Naive thymus-derived CD8-positive, alpha-beta T cell (primary cell): ENCODE data around the gene RBM19. TPM values are rescaled to one million over a fixed set of nuclear protein-coding genes. Genes with fewer than 3 reads are reported as not detected.
A peak's percentile ranks its signal among the peaks of the same experiment; 100 is the strongest.

ENCODE experiments used
- ATAC-seq, 2 donors: fragments of 150-1000 bp; cut with Tn5 transposase in 1 of 2; sonication (Bioruptor Pico), chemical (Tn5 transposase) in 1 of 2; 1 replicate in 1 of 2; 2 replicates in 1 of 2; pipeline ENCODE4 v1.10.0; 2021; ENCODE audit warnings: mild to moderate bottlenecking in 2 of 2, moderate library complexity in 2 of 2
- POLR2A ChIA-PET: fragments of 350-600 bp; sonication (Branson Sonifier 250); formaldehyde crosslinking; loops from one replicate; lab custom pipeline; 2021; ENCODE audit warnings: antibody characterized with exemption; lab: Charles Lee
- DNase-seq, 10 donors: peaks; one replicate each; pipeline versions ENCODE4 v3.0.0 to v3.0.0-alpha.2; 2020 to 2022
- H3K27ac Mint-ChIP-seq, 10 donors: one replicate each; pipeline ENCODE4 v1.8.0; 2020 to 2022; ENCODE audit warnings: mild to moderate bottlenecking in 10 of 10, mixed read lengths in 10 of 10, moderate library complexity in 4 of 10, inconsistent platforms in 1 of 10
- H3K27me3 Mint-ChIP-seq, 5 donors: one replicate each; pipeline ENCODE4 v1.8.0; 2021 to 2022; ENCODE audit warnings: mixed read lengths in 5 of 5
- H3K36me3 Mint-ChIP-seq, 3 donors: one replicate each; pipeline ENCODE4 v1.8.0; 2020 to 2022; ENCODE audit warnings: mixed read lengths in 3 of 3, mild to moderate bottlenecking in 2 of 3, inconsistent platforms in 1 of 3
- H3K4me1 Mint-ChIP-seq, 4 donors: one replicate each; pipeline ENCODE4 v1.8.0; 2021 to 2022; ENCODE audit warnings: mixed read lengths in 4 of 4
- H3K4me3 Mint-ChIP-seq, 10 donors: one replicate each; pipeline ENCODE4 v1.8.0; 2020 to 2022; ENCODE audit warnings: mild to moderate bottlenecking in 10 of 10, mixed read lengths in 10 of 10, moderate library complexity in 6 of 10, inconsistent platforms in 1 of 10
- H3K9me3 Mint-ChIP-seq, 9 donors: one replicate each; pipeline ENCODE4 v1.8.0; 2020 to 2022; ENCODE audit warnings: mixed read lengths in 9 of 9, mild to moderate bottlenecking in 3 of 9, inconsistent platforms in 1 of 9, moderate library complexity in 1 of 9
- polyA plus RNA-seq, 3 donors: library from polyadenylated mRNA; unstranded; fragments of 300-500 nt; fragmentation: Illumina TruSeq; gene quantifications; one replicate each; pipeline ENCODE4 v1.2.3, GENCODE V29; 2021
- total RNA-seq, 8 experiments: library from RNA in 2 of 8; stranded (reverse) in 2 of 8; gene quantifications; one replicate each; pipeline ENCODE4 v1.2.3 and lab custom pipeline; 2021 to 2026

The RBM19 gene
- total and polyA plus RNA-seq, 5 experiments from 2014 or later: 5.4 to 84.6 (median 15.4) TPM

DNA sequence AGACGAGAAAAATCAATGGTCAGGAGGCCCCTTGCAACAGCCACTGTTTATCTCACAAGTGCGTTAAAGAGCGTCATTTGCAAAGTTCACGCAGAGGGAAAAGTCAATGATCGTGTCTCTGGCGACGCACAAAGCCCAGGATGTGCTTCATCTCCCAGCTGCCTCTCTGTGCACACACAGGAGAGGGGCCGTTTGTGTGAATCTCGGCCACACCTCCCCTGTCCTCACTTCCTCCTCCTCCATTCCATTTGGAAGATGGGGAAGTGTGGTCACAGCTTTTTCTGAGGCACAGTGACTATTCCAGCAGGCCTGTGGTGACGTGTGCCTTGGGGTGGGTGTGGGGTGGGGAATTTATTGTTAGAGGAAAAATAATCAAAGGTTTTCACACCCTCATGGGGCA is 90.4 kb downstream of the RBM19 start:
- DNase-seq (no peak), ATAC-seq (no peak)
- POLR2A ChIA-PET: no interaction called here
- Mint-ChIP-seq H3K36me3 (peaks cover 0 to 38% (median 31%) of the 10 kb centered on the region in 3 donors), H3K27ac (no peak overlapping the region), H3K27me3 (no peaks in the 10 kb centered on the region), H3K4me1 (peaks cover 0 to 8% (median 2%) of the 10 kb centered on the region in 4 donors), H3K4me3 (no peak overlapping the region), H3K9me3 (no peaks in the 10 kb centered on the region)

DNA sequence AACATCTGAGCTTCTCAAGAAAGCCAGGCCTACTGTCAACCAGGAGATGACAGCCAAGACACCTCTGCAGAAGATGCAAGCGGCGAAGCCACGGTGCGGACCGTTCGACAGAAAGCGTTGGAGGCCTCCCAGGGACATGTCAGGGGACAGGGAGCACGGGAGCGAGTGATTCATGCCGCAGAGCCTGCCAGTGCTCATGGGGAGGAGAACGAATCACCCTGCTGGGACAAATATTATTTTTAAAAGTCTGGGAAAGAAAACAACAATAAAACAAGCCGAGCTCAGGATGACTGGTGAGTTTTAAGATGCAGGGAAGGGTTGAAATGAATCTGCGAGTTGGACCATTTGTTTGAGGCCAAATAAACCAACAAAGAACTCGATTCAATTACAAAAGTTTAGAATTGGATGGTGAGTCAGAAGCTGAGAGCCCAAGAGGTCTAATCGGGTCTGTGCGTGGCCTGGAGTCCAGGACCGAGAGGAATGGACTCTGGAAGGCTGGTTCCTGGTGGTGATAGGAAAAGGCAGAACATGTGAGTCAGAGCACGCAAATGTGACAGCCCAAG is 91.0 kb downstream of the RBM19 start:
- Mint-ChIP-seq H3K36me3 (peaks cover 0 to 39% (median 29%) of the 10 kb centered on the region in 3 donors), H3K9me3 (no peaks in the 10 kb centered on the region), H3K27me3 (no peaks in the 10 kb centered on the region), H3K4me3 (no peak overlapping the region), H3K4me1 (peaks cover 0 to 6% (median 1%) of the 10 kb centered on the region in 4 donors), H3K27ac (peak overlapping the region in 1 of 10 donors; percentile 47)
- DNase-seq (no peak), ATAC-seq (no peak)
- POLR2A ChIA-PET: no interaction called here

DNA sequence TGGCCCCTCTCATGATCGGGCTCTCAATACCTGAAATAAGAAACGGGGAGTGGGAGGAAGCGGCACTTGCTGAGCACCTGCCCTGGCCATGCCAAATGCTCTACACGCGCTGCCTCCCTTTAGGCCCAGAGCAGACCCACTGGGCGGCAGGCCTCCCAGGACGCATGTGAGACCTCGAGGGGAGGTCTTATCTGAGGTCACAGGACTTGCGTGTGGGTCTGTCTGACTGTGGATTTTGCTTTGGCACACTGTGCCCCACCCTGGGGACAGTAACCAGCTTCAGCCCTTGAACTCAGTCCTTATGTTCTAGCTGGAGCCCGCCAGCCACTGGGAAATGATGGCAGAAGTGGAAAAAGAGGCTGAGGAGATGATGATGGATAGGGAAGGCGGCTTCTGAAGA is 91.8 kb downstream of the RBM19 start:
- H3K9me3 Mint-ChIP-seq: no peaks in the 10 kb centered on the region
- H3K4me3 Mint-ChIP-seq: no peak overlapping the region
- POLR2A ChIA-PET: no interaction called here
- no peaks in the 10 kb centered on the region for H3K27me3 Mint-ChIP-seq
- DNase-seq: no peak
- peaks cover 0 to 38% (median 29%) of the 10 kb centered on the region in 3 donors for H3K36me3 Mint-ChIP-seq
- H3K4me1 Mint-ChIP-seq: peaks cover 0 to 5% (median 1%) of the 10 kb centered on the region in 4 donors
- H3K27ac Mint-ChIP-seq: no peak overlapping the region
- no peak for ATAC-seq

DNA sequence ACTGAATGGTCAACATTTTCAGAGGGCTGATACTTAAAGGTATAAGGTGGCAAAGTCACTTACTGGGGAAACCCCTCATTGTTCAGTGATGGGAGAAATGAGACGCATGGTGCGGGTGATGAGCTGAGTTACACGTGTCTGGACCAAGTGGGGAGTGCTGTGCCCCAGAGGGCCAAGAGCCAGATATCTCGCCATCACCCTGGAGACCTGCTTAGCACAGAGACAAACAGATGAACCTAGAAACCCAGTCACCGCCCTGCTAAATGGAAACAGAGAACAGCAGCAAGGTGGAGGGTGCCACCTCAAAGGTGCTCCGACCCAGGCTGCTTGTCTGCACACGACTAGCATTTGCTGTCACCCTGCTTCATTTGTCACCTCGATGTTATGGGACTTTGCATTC is 92.4 kb downstream of the RBM19 start:
- H3K27ac Mint-ChIP-seq: peak overlapping the region in 1 of 10 donors; percentile 72
- DNase-seq: no peak
- H3K27me3 Mint-ChIP-seq: no peaks in the 10 kb centered on the region
- no peak for ATAC-seq
- no peaks in the 10 kb centered on the region for H3K9me3 Mint-ChIP-seq
- peaks cover 0 to 5% (median 1%) of the 10 kb centered on the region in 4 donors for H3K4me1 Mint-ChIP-seq
- POLR2A ChIA-PET: no interaction called here
- no peak overlapping the region for H3K4me3 Mint-ChIP-seq
- H3K36me3 Mint-ChIP-seq: peaks cover 0 to 38% (median 29%) of the 10 kb centered on the region in 3 donors

DNA sequence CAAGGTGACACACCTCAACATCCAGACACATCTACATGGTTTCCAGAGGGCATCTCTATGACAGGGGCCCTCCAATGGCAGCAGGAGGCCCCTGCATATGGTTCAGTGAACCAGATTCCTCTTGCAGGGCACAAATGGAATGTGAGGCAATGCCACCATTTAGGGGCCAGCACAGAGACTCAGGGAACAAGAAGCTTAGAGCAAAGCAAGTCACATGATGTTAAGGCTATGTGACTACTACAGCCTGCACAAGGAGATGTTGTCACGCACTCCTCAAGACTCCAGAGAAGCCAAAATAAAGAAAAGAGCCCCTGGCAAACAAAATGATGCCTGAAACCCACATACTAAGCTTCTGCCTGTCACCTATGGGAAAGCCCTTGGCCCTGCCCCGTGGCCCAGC is 95.2 kb downstream of the RBM19 start:
- DNase-seq (no peak), ATAC-seq (no peak)
- no peaks in the 10 kb centered on the region for H3K27me3 Mint-ChIP-seq
- no peak overlapping the region for H3K27ac Mint-ChIP-seq
- H3K9me3 Mint-ChIP-seq: no peaks in the 10 kb centered on the region
- POLR2A ChIA-PET: no interaction called here
- peaks cover 0 to 6% (median 2%) of the 10 kb centered on the region in 4 donors for H3K4me1 Mint-ChIP-seq
- H3K4me3 Mint-ChIP-seq: no peak overlapping the region
- peaks cover 0 to 32% (median 29%) of the 10 kb centered on the region in 3 donors for H3K36me3 Mint-ChIP-seq

DNA sequence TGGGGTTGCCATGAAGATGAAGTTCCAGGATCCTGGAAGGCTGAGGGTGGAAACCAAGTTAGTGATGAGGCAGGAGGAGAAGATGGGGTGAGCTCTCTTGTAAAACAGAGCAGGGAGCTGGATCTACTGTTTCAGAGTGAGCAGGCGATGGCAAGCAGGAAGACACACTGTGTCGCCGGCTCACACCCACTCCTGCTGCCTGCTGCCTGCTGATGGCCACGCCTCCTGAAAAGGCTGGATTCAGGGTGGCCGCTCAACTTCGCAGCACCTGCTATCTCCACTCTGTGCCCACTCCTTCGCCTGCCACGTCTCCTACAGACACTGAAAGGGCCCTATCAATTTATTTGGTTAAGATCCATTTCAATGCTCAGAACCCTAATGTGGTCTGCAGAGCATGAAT is 96.1 kb downstream of the RBM19 start:
- Mint-ChIP-seq H3K27me3 (no peaks in the 10 kb centered on the region), H3K4me3 (no peak overlapping the region), H3K27ac (no peak overlapping the region), H3K9me3 (no peaks in the 10 kb centered on the region), H3K36me3 (peaks cover 0 to 35% (median 27%) of the 10 kb centered on the region in 3 donors), H3K4me1 (peaks cover 3 to 14% (median 10%) of the 10 kb centered on the region in 4 donors)
- DNase-seq: no peak
- no peak for ATAC-seq
- POLR2A ChIA-PET: no interaction called here

DNA sequence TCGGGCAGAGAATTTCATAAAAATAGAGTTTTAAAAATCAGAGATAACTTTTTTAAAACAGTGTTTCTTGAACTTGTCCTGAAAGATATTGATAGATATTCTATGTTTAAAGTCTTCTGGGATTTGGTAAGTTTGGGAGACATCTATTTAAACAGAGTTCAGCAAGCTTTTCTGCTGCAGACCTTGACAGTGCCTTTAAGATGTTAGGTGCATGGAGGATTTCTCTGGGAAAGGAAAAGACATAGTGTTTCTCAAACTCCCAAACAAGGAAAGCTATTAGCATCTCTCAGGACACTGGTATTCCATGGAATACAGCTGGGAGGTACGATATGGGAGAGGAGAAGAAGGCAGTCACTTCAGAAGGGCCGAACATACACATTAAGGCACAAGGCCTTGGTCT is 97.8 kb downstream of the RBM19 start:
- H3K27me3 Mint-ChIP-seq: no peaks in the 10 kb centered on the region
- DNase-seq (no peak), ATAC-seq (no peak)
- no peak overlapping the region for H3K4me3 Mint-ChIP-seq
- POLR2A ChIA-PET: no interaction called here
- H3K9me3 Mint-ChIP-seq: no peaks in the 10 kb centered on the region
- H3K27ac Mint-ChIP-seq: peak overlapping the region in 1 of 10 donors; percentile 58
- peaks cover 0 to 26% (median 14%) of the 10 kb centered on the region in 3 donors for H3K36me3 Mint-ChIP-seq
- peaks cover 10 to 28% (median 20%) of the 10 kb centered on the region in 4 donors for H3K4me1 Mint-ChIP-seq

DNA sequence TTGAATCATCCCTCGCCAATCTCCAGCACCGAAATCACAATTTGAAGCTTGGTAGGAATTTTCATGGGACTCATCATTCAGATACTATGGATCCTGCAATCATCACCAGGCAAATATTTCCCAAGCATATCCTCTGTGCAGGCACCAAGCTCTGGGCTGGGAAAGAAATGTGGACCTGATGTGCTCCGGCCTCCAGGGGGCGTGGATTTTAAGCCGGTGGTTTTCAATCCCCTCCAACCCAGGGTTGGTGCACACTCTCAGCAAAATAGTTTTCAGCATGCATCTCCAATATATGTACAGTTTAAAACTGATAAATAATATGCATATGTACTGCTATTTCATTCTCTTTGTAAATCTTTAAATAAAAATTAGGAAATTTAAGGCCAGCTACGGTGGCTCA is 98.9 kb downstream of the RBM19 start:
- H3K9me3 Mint-ChIP-seq: no peaks in the 10 kb centered on the region
- H3K27ac Mint-ChIP-seq: peak overlapping the region in 1 of 10 donors; percentile 32
- no peak overlapping the region for H3K4me3 Mint-ChIP-seq
- H3K36me3 Mint-ChIP-seq: peaks cover 0 to 28% (median 15%) of the 10 kb centered on the region in 3 donors
- DNase-seq (no peak), ATAC-seq (no peak)
- H3K27me3 Mint-ChIP-seq: no peaks in the 10 kb centered on the region
- POLR2A ChIA-PET: no interaction called here
- H3K4me1 Mint-ChIP-seq: peaks cover 18 to 39% (median 25%) of the 10 kb centered on the region in 4 donors

DNA sequence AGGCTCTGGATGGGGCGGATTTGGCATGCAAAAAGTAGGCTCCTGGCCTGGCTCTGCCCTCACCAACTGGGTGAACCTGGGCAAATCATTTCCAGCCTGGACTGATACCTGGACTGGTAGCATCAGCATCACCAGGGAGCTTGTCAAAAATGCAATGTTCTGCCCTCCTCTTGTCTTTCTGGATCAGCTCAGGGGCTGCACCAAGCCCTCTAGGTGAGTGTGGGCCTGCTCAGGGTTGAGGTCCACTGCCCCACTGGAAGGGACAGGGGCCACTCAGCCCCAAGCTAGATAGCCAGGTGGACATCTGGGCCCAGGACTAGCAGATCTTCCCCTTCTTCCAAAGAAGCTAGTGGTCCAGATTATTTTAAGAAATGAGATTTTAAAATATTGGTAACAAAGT is 99.6 kb downstream of the RBM19 start:
- Mint-ChIP-seq H3K4me1 (peaks cover 18 to 43% (median 28%) of the 10 kb centered on the region in 4 donors), H3K27ac (no peak overlapping the region), H3K27me3 (no peaks in the 10 kb centered on the region), H3K36me3 (peaks cover 0 to 36% (median 16%) of the 10 kb centered on the region in 3 donors), H3K4me3 (no peak overlapping the region), H3K9me3 (no peaks in the 10 kb centered on the region)
- POLR2A ChIA-PET: no interaction called here
- ATAC-seq (no peak), DNase-seq (no peak)

DNA sequence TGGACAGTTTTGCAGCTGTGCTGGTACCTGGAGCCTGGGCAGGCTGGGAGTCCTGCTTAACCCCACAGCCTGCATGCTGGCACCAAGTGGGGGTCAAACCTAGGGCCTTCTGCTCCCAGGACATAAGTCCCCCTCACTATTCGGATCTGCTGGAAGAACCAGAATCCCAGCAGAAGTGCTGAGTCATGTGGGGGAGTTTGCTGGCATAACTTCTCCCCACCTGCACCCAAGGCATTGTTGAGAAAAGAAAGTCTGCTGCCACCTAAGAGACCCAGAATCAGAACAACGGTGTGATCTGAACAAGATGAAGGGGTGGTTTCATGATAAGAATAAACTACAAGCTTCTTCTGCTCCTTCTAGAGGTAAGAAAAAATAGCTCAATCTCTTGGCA is 102.7 kb downstream of the RBM19 start:
- Mint-ChIP-seq H3K9me3 (no peaks in the 10 kb centered on the region), H3K36me3 (peaks cover 0 to 36% (median 16%) of the 10 kb centered on the region in 3 donors), H3K4me1 (peaks cover 18 to 43% (median 28%) of the 10 kb centered on the region in 4 donors), H3K27ac (no peak overlapping the region), H3K4me3 (no peak overlapping the region), H3K27me3 (no peaks in the 10 kb centered on the region)
- no peak for ATAC-seq
- DNase-seq: no peak
- POLR2A ChIA-PET: no interaction called here

DNA sequence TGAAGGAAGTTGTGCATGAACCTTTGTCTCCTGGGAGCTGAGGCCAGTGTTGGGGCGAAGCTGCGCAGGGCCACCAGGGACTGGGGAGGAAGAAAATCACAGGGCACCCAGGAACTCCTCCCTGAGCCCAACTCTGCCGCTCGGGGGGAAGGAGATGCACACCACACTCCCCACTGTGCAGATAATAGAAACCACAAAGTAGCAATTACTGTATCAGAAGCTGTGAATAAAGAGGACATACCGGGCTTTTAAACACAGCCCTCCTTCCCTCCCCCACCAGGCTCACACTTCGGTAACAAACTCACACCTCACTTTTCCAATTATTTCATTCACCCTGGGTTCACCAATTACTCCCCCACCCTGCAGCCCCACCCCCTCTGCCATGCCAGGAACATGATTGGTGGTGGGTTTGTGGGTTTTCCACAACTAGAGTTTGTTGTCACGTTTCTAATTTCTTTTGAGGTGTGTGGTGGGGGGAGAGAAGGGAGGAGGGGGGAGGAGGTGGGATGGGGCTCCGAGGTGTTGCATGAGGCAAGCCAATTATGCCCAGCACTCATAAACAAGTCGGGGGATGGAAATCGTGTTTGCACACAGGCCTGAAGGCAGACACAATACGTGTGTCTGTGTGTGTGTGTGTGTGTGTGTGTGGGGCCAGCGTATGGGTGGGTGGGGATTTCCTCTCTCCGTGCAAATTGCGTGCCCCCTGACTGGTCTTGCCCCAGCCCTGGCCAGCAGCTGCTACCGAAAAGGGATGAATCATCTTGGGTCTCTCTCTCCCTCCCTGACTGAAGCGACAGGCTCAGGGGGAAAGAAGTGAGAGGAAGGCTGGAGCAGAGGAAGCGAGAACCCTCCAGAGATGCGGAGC is 103.3 kb downstream of the RBM19 start:
- POLR2A ChIA-PET: no interaction called here
- H3K4me3 Mint-ChIP-seq: peak overlapping the region in 5 of 10 donors; percentile 7 to 50 (median 15)
- peak in 1 of 2 donors; percentile 33 for ATAC-seq
- H3K27ac Mint-ChIP-seq: peak overlapping the region in 5 of 10 donors; percentile 6 to 75 (median 41)
- H3K9me3 Mint-ChIP-seq: no peaks in the 10 kb centered on the region
- DNase-seq: peak in 1 of 10 donors; percentile 9
- H3K4me1 Mint-ChIP-seq: peaks cover 16 to 43% (median 28%) of the 10 kb centered on the region in 4 donors
- no peaks in the 10 kb centered on the region for H3K27me3 Mint-ChIP-seq
- H3K36me3 Mint-ChIP-seq: peaks cover 0 to 43% (median 21%) of the 10 kb centered on the region in 3 donors

DNA sequence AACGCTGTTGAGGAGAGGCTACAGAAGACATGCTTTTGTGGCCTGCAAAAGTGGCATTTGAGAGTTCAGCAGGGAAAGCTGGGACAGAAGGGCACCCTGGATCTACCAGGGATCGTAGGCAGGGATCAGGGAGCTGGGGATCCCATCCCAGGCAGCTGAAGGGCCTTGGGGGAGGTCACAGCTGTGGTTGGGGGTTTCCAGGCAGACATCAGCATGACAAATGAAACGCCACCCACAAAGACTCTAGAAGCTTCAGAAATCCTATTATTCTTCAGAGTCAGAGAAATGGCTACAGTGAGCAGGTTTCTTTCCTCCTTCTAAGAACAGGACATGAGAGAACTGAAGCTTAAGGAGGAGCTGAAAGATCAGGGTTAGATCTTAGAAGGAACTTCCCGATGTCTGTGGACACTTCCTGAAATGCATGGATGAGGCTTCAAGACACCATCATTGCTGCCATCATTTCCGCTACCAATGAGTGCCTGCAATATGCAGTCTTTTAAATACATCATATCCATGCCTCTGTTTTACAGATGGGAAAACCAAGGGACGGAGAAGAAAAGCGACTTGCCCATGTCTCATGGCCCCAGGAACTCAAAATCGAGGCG is 104.3 kb downstream of the RBM19 start:
- ATAC-seq: no peak
- no peaks in the 10 kb centered on the region for H3K9me3 Mint-ChIP-seq
- peak overlapping the region in 1 of 10 donors; percentile 3 for H3K4me3 Mint-ChIP-seq
- peak overlapping the region in 3 of 10 donors; percentile 4 to 68 (median 6) for H3K27ac Mint-ChIP-seq
- peaks cover 0 to 52% (median 23%) of the 10 kb centered on the region in 3 donors for H3K36me3 Mint-ChIP-seq
- H3K4me1 Mint-ChIP-seq: peaks cover 16 to 43% (median 28%) of the 10 kb centered on the region in 4 donors
- DNase-seq: no peak
- POLR2A ChIA-PET: no interaction called here
- no peaks in the 10 kb centered on the region for H3K27me3 Mint-ChIP-seq

DNA sequence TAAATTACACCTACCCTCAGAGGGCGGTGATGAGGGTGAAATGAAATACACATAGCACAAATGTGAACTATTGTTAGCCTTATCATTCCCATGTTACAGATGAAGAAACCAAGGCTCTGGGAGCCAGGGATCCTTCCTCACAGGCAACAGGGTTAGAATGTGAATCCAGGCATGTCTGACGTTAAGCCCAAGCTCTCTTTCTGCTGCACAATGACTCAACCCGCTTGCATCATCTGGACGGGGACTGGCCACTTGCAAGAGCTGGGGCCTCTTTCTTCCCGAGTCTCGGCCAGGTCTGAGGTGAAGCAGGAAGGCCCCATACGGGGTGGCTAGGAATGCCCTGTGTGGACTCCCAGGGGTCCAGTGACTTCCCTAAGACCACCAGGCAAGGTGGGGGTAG is 105.2 kb downstream of the RBM19 start:
- H3K36me3 Mint-ChIP-seq: peaks cover 0 to 56% (median 18%) of the 10 kb centered on the region in 3 donors
- peaks cover 16 to 41% (median 28%) of the 10 kb centered on the region in 4 donors for H3K4me1 Mint-ChIP-seq
- H3K27me3 Mint-ChIP-seq: no peaks in the 10 kb centered on the region
- H3K4me3 Mint-ChIP-seq: no peak overlapping the region
- ATAC-seq (no peak), DNase-seq (no peak)
- H3K9me3 Mint-ChIP-seq: no peaks in the 10 kb centered on the region
- no peak overlapping the region for H3K27ac Mint-ChIP-seq
- POLR2A ChIA-PET: no interaction called here
